ENCODE measurements around the gene GNG3.

GRCh38 chr11:62702246-62702645 is 5.2 kb upstream of the GNG3 start:
- no peak for TF ChIP-seq EZH2 (IDR thresholded peaks at IDR 0.05; ENCODE audit: low read depth, unreplicated experiment)
- no peak for TF ChIP-seq CTCF (conservative IDR thresholded peaks at IDR 0.05; ENCODE audit: low read depth in 2 of 2)

All from GM23338 (cell line).